ENCODE results near the gene SOCS6.

DNA sequence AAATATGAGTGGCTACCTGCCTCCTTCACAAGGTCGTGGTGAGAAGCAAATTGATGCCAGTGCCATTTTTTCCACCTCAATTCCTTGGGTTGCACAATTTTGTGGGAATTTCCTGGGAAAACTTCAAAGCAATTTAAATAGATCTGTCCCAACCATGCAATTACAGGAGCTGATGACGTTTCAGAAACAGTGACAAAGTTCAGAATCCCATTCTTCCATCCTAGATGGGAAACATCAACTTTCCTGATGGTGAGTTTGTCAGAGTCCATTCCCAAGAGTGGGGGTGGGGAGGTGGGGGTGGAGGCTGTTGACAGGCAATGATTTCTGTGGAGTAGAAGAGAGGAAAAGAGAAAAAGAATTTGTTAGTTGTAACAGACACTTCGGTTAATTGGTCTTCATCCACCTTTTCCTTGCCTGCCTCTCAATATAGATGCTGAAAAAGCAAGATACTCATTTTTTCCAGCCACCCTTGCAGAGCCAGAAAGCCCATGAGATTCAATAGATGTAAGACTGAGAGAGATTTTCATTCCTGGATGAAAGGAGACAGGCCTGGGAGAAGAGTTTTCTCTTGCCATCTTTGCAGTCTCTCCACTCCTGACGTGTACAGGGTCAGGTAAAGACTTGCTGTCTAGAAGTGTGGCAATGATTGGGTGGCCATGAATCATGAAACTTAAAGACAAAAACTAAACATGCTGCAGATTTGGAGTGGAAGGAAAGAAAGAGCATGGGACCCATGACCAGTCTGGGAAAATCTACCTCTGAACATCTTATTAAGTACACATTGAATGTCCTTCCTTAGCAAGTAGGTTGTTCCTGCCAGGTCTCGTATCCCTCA lies 47.3 kb downstream of the SOCS6 start:
- no peak for TF ChIP-seq POLR2A (IDR thresholded peaks at IDR 0.05)
- TF ChIP-seq, protein P1, sequence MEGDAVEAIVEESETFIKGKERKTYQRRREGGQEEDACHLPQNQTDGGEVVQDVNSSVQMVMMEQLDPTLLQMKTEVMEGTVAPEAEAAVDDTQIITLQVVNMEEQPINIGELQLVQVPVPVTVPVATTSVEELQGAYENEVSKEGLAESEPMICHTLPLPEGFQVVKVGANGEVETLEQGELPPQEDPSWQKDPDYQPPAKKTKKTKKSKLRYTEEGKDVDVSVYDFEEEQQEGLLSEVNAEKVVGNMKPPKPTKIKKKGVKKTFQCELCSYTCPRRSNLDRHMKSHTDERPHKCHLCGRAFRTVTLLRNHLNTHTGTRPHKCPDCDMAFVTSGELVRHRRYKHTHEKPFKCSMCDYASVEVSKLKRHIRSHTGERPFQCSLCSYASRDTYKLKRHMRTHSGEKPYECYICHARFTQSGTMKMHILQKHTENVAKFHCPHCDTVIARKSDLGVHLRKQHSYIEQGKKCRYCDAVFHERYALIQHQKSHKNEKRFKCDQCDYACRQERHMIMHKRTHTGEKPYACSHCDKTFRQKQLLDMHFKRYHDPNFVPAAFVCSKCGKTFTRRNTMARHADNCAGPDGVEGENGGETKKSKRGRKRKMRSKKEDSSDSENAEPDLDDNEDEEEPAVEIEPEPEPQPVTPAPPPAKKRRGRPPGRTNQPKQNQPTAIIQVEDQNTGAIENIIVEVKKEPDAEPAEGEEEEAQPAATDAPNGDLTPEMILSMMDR (IDR thresholded peaks at IDR 0.05) = no peak
- no peak for TF ChIP-seq EP300 (IDR thresholded peaks at IDR 0.05; ENCODE audit: low read depth)
- TF ChIP-seq POLR2AphosphoS5 (IDR thresholded peaks at IDR 0.05) = no peak

All from transverse colon (tissue), 4 donors.